ENCODE measurements around the gene RFT1. TPM values are rescaled to one million over a fixed set of nuclear protein-coding genes. Genes with fewer than 3 reads are reported as not detected.

RFT1 gene
- total RNA-seq, 1 donor from 2014 or later, result 15.5 TPM

DNA sequence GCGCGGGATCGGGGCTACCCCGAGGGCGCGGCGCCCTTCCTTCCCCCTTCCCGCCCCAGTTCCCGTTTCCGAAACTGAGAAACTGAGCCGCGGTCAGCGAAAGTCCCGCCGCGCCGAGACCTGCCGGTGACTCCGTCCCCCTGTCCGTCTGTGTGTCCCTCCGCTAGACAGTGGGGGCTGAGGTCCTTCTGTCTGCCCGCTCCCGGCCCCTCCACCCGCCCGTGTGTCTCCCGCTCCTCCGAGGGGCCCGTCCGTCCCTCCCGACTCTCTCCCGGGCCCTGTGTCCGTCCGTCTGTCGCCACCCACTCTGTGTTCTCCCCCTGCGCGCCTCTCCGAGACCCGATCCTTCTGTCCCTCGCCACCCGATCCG, 31.2 kb upstream of the RFT1 start:
- Histone ChIP-seq H3K4me3 (ENCODE audit: low read depth, low read length) (peak overlapping the region; percentile 83), H3K27me3 (ENCODE audit: control insufficient read depth, insufficient read depth, low read length) (no peaks in the 10 kb centered on the region), H3K36me3 (ENCODE audit: control insufficient read depth, insufficient read depth, low read length) (peaks cover 6% of the 10 kb centered on the region)
- FAIRE-seq (no peak), DNase-seq (ENCODE audit: low read depth) (no peak)
- TF ChIP-seq, protein P1, sequence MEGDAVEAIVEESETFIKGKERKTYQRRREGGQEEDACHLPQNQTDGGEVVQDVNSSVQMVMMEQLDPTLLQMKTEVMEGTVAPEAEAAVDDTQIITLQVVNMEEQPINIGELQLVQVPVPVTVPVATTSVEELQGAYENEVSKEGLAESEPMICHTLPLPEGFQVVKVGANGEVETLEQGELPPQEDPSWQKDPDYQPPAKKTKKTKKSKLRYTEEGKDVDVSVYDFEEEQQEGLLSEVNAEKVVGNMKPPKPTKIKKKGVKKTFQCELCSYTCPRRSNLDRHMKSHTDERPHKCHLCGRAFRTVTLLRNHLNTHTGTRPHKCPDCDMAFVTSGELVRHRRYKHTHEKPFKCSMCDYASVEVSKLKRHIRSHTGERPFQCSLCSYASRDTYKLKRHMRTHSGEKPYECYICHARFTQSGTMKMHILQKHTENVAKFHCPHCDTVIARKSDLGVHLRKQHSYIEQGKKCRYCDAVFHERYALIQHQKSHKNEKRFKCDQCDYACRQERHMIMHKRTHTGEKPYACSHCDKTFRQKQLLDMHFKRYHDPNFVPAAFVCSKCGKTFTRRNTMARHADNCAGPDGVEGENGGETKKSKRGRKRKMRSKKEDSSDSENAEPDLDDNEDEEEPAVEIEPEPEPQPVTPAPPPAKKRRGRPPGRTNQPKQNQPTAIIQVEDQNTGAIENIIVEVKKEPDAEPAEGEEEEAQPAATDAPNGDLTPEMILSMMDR (IDR thresholded peaks at IDR 0.05; ENCODE audit: insufficient read depth, low read length, severe bottlenecking), result no peak

DNA sequence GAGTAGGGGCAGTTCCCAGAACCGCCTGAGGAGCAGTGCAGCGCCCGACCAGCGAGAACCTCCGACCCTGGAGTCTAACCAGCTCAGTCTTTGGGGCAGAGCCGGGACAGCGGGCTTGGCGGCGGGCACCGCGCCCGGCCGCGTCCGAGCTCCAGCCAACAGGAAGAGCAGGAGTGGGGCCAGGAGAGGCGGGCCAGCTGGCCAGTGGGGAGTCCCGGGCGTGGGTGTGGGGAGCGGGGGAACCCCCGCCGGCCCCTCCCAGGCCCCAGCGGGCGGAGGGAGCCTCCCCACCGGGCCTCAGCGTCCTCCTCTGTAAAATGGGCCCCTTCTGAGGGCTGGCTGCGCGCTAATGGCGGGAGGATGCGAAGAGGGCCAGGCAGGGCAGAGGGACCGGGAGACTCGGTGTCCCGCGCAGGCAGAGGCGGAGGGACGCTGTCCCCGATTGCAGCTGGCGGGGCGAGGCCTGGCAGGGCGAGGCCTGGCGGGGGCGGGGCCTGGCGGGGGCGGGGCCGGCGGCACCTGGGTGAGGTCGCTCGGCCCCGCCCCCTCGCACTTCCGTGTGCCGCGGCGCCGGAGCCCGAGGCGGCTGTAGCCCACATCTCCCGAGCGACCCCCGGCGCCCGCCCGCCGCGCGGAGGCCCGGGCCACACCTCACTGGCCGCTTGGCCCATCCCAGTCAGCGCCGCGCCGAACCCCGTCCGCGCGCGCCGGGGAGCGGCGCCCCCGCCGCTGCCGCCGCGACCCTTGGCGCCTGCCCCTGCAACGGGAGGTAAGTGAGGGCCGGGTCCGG, 30.6 kb upstream of the RFT1 start, which contains the start of gene PRKCD:
Gene PRKCD, plus strand, starts transcription at position 550 of the 790 bp plus-strand sequence. CDS start 17,214 bp downstream, outside the sequence.
- Histone ChIP-seq H3K27me3 (ENCODE audit: control insufficient read depth, insufficient read depth, low read length) (no peaks in the 10 kb centered on the region), H3K36me3 (ENCODE audit: control insufficient read depth, insufficient read depth, low read length) (peaks cover 4% of the 10 kb centered on the region), H3K4me3 (ENCODE audit: low read depth, low read length) (peak within 1 kb of the TSS; percentile 83)
- TF ChIP-seq, protein P1 (IDR thresholded peaks at IDR 0.05; ENCODE audit: insufficient read depth, low read length, severe bottlenecking), result peak; percentile 64
- DNase-seq (ENCODE audit: low read depth) (peak; percentile 45), FAIRE-seq (no peak)

DNA sequence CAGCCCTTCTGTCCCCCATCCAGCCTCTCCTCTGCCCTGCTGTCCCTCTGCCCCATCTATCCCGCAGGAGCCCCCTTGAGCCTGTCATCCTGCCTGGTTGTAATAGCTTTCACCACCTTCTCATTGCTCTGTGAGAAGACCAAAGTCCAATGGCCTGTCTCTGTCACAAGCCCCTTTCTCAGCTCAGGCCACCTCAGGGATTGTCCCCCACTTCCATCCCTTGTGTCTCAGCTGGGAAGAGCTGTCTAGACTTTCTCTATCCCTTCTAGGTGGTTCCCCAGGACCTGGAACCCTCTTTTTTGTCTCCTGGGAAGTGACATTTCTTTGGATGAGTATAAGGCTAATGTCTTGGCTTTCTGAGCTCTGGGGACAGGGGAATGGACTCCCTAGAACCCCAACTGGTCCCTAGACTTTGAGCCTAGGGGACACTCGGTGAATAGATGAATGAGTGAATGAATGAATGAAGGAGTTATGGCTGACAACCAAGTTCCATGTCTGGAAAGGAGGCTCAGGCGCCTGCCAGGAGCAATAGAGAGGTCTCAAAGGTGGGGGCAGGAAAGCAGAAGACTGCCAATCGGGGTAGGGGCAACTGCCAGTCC, 29.9 kb upstream of the RFT1 start:
- no peaks in the 10 kb centered on the region for H3K27me3 ChIP-seq (ENCODE audit: control insufficient read depth, insufficient read depth, low read length)
- peaks cover 2% of the 10 kb centered on the region for H3K36me3 ChIP-seq (ENCODE audit: control insufficient read depth, insufficient read depth, low read length)
- no peak for DNase-seq (ENCODE audit: low read depth)
- no peak for FAIRE-seq
- H3K4me3 ChIP-seq (ENCODE audit: low read depth, low read length), result peak overlapping the region; percentile 83
- TF ChIP-seq, protein P1 (IDR thresholded peaks at IDR 0.05; ENCODE audit: insufficient read depth, low read length, severe bottlenecking), result no peak

DNA sequence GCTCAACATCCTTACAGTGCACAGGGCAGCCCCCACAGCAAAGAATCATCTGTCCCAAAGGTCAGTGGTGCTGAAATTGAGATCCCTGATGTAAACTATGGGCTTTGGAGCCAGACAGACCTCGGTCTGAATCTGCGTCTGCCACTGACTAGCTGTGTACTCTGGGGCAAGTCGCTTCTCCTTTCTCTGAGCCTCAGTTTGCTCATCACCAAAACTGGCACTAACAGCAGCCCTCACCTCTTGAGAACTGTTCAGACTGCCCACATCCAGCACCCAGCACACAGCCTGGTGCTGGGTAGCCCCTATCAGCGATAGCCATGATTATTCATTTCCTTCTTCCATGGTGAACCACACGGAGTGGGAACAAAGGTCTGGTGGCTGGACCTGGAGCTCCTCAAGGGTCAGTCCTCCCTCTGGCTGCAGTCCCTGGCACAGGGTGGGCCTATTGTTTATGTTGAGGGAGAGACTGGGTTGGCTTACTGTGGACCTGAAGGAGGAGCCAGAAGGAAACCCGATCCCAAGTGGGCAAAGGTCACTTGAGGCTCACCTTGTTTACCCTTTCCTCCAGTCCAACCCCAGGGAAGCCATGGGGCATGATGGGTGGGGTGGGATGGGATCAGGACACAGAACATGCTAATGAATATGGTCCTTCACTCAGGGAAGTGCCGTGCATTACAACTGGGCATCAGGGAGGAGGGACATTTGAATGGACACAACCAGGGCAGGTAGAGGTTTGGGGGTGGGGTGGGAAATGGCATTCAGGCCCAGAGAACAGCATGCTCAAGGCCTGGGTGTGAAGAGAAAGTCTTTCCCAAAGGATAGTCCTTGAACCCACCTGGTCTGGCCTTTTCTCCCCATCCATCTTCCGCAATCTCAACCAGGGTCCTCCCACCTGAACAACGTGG, 29.2 kb upstream of the RFT1 start:
- FAIRE-seq (no peak), DNase-seq (ENCODE audit: low read depth) (no peak)
- TF ChIP-seq, protein P1 (IDR thresholded peaks at IDR 0.05; ENCODE audit: insufficient read depth, low read length, severe bottlenecking), result no peak
- H3K36me3 ChIP-seq (ENCODE audit: control insufficient read depth, insufficient read depth, low read length), result no peaks in the 10 kb centered on the region
- H3K27me3 ChIP-seq (ENCODE audit: control insufficient read depth, insufficient read depth, low read length), result no peaks in the 10 kb centered on the region
- no peak overlapping the region for H3K4me3 ChIP-seq (ENCODE audit: low read depth, low read length)

DNA sequence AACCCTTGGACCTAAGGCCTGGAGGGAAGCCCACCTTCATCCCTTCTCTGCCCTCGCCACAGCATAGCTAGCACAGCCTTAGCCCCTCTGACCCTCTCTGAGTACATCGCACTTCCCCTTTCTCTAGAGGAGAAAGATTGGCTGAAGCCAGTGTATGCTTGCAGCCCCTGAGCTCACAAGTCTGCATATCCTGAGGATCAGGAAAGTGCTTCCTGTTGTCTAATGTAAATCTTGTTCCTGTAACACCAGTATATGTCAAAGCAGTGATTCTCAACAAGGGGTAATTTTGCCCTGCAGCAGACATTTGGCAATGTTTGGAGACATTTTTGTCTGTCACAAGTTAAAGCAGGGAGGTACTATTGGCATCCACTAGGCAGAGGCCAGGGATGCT, 28.5 kb upstream of the RFT1 start:
- TF ChIP-seq, protein P1 (IDR thresholded peaks at IDR 0.05; ENCODE audit: insufficient read depth, low read length, severe bottlenecking), result no peak
- no peak overlapping the region for H3K4me3 ChIP-seq (ENCODE audit: low read depth, low read length)
- DNase-seq (ENCODE audit: low read depth) (no peak), FAIRE-seq (no peak)
- H3K36me3 ChIP-seq (ENCODE audit: control insufficient read depth, insufficient read depth, low read length), result no peaks in the 10 kb centered on the region
- H3K27me3 ChIP-seq (ENCODE audit: control insufficient read depth, insufficient read depth, low read length), result no peaks in the 10 kb centered on the region
